ENCODE results near the gene PRR3. TPM values are rescaled to one million over a fixed set of nuclear protein-coding genes. Genes with fewer than 3 reads are reported as not detected.

PRR3 gene
- total and polyA plus RNA-seq, 2 of the 13 experiments (the other 11 are each of a cell fraction or from before 2014, with no cell fraction given), result 14.6 to 21.2 TPM

DNA sequence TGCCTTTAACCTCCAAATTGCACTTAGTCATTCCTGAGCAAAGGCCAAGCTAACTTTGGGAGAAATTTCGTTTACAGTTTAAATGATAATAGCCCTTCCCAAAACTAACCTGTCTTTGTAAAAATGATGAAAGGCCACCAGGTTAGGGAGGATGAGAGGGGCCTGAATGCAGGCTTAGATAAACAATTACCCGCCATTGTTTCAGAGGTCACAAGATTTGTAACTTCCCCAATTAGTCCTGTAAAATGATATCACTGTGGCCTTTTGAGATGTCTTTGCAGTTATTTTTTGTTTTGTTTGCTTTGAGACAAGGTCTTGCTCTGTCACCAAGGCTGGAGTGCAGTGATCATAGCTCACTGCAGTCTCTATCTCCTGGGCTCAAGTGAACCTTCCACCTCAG, 27.1 kb upstream of the PRR3 start (continued):
- no peak for TF ChIP-seq ZBTB34 (CRISPR knock-in tag; IDR thresholded peaks at IDR 0.05)
- no peak for TF ChIP-seq ZNF879 (CRISPR knock-in tag; IDR thresholded peaks at IDR 0.05)
- TF ChIP-seq, protein P1, sequence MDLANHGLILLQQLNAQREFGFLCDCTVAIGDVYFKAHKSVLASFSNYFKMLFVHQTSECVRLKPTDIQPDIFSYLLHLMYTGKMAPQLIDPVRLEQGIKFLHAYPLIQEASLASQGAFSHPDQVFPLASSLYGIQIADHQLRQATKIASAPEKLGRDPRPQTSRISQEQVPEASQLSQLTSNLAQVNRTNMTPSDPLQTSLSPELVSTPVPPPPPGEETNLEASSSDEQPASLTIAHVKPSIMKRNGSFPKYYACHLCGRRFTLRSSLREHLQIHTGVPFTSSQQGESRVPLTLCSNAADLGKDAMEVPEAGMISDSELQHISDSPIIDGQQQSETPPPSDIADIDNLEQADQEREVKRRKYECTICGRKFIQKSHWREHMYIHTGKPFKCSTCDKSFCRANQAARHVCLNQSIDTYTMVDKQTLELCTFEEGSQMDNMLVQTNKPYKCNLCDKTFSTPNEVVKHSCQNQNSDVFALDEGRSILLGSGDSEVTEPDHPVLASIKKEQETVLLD (CRISPR knock-in tag; IDR thresholded peaks at IDR 0.05; ENCODE audit: low read depth), result no peak
- 0 out of 2 replicates have a peak, but pooled peaks have one; percentile 34 for TF ChIP-seq ZNF775 (CRISPR knock-in tag; IDR thresholded peaks at IDR 0.05; ENCODE audit: borderline replicate concordance)
- peak; percentile 35 for TF ChIP-seq YY1 (IDR thresholded peaks at IDR 0.05; ENCODE audit: insufficient read depth, insufficient replicate concordance, low read depth, low read length)
- TF ChIP-seq, protein P2, sequence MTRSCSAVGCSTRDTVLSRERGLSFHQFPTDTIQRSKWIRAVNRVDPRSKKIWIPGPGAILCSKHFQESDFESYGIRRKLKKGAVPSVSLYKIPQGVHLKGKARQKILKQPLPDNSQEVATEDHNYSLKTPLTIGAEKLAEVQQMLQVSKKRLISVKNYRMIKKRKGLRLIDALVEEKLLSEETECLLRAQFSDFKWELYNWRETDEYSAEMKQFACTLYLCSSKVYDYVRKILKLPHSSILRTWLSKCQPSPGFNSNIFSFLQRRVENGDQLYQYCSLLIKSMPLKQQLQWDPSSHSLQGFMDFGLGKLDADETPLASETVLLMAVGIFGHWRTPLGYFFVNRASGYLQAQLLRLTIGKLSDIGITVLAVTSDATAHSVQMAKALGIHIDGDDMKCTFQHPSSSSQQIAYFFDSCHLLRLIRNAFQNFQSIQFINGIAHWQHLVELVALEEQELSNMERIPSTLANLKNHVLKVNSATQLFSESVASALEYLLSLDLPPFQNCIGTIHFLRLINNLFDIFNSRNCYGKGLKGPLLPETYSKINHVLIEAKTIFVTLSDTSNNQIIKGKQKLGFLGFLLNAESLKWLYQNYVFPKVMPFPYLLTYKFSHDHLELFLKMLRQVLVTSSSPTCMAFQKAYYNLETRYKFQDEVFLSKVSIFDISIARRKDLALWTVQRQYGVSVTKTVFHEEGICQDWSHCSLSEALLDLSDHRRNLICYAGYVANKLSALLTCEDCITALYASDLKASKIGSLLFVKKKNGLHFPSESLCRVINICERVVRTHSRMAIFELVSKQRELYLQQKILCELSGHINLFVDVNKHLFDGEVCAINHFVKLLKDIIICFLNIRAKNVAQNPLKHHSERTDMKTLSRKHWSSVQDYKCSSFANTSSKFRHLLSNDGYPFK (CRISPR knock-in tag; IDR thresholded peaks at IDR 0.05; ENCODE audit: borderline replicate concordance), result no peak
- no peak for TF ChIP-seq ZNF451 (CRISPR knock-in tag; IDR thresholded peaks at IDR 0.05)
- no peak for TF ChIP-seq IKZF5 (CRISPR knock-in tag; IDR thresholded peaks at IDR 0.05)
- no peak for TF ChIP-seq MBD4 (IDR thresholded peaks at IDR 0.05; ENCODE audit: borderline replicate concordance, low read length)
- TF ChIP-seq ZNF121 (CRISPR knock-in tag; IDR thresholded peaks at IDR 0.05), result no peak
- TF ChIP-seq ZNF777 (CRISPR knock-in tag; IDR thresholded peaks at IDR 0.05), result no peak
- no peak for TF ChIP-seq MAFG (CRISPR knock-in tag; IDR thresholded peaks at IDR 0.05)
- no peak for TF ChIP-seq ZNF572 (CRISPR knock-in tag; IDR thresholded peaks at IDR 0.05)
- TF ChIP-seq PCBP1 (IDR thresholded peaks at IDR 0.05; ENCODE audit: borderline replicate concordance, low read depth, low read length), result no peak
- no peak for TF ChIP-seq ZNF383 (CRISPR knock-in tag; IDR thresholded peaks at IDR 0.05; ENCODE audit: borderline replicate concordance)
- no peak for TF ChIP-seq EEA1 (CRISPR knock-in tag; IDR thresholded peaks at IDR 0.05; ENCODE audit: borderline replicate concordance)
- TF ChIP-seq TSC22D2 (CRISPR knock-in tag; IDR thresholded peaks at IDR 0.05; ENCODE audit: borderline replicate concordance), result no peak
- no peak for TF ChIP-seq DNMT3B (CRISPR knock-in tag; conservative IDR thresholded peaks at IDR 0.05)
- TF ChIP-seq IKZF4 (CRISPR knock-in tag; IDR thresholded peaks at IDR 0.05; ENCODE audit: borderline replicate concordance, low read depth, not compliant biosample characterization), result no peak
- no peak for TF ChIP-seq RFX5 (IDR thresholded peaks at IDR 0.05; ENCODE audit: low read depth, low read length)
- TF ChIP-seq GZF1 (CRISPR knock-in tag; IDR thresholded peaks at IDR 0.05), result no peak
- no peak for TF ChIP-seq ZNF615 (CRISPR knock-in tag; IDR thresholded peaks at IDR 0.05; ENCODE audit: borderline replicate concordance)
- TF ChIP-seq SP140L (CRISPR knock-in tag; IDR thresholded peaks at IDR 0.05; ENCODE audit: borderline replicate concordance), result no peak
- no peak for TF ChIP-seq ISX (CRISPR knock-in tag; conservative IDR thresholded peaks at IDR 0.05)
